Left colon (tissue), 2 donors: Measurements from ENCODE around the gene ADAMTS17. TPM values are rescaled to one million over a fixed set of nuclear protein-coding genes. Genes with fewer than 3 reads are reported as not detected.
A peak's percentile ranks its signal among the peaks of the same experiment; 100 is the strongest.
"Not testable (repeated sequence)": the region's sequence is repeated elsewhere in the genome, so short reads cannot be mapped to it uniquely, and the experiment has no call there.

ENCODE experiments used
- ATAC-seq: fragments of 200-7000 bp; cut with Tn5 transposase; one replicate; pipeline ENCODE4 v1.9.1; 2020; ENCODE audit warnings: mild to moderate bottlenecking, moderate library complexity
- DNase-seq, 2 donors: peaks; one replicate each; pipeline ENCODE4 v3.0.0-alpha.2; 2020
- intact Hi-C, 2 donors: fragments of 100-400 bp; cut with DNase I in 1 of 2; cut with micrococcal nuclease in 1 of 2; formaldehyde crosslinking; loops; one replicate each; pipeline versions ENCODE4 v1.11.2 to v1.14.0; 2022; cut with DNase I, micrococcal nuclease
- total RNA-seq, 2 donors: library from RNA; stranded (reverse); fragmentation: NEBNext Ultra II Directional; extraction: Animal tissue kit (Norgen Biotek cat#: 25700); gene quantifications; one replicate each; pipeline ENCODE4 v1.2.1, GENCODE V29; 2021
- donor health status: DM: no; HTN: no; CAD: no.
- donor health status: DM: yes; HTN: yes; CAD: no.

Gene ADAMTS17
- total RNA-seq, 2 donors from 2014 or later = 5.9 to 7.4 TPM

DNA sequence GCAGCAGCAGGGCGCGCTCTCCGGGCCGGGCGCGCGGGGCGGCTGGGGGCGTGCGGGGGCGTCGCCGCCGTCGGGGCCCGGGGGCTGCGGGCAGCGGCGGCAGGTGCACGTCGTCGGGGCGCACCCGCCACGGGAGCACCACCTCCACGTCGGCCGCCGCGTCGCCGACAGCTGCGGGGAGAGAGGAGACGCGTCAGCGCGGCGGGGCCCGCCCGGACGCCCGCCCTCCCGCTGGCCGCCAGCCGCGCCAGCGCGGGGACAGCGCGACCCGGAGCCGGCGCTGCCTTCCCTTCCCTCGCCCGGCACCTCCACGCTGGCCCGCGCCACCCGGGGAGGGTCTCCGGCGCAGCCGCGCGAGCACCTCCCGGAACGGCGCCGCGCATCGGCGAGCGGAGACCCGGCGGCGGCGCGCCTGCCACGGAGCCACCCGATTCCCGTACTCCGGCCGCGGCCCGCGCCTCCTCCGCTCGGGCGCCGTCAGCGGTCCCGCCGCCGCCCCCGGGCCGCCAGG lies 481 bp downstream of the ADAMTS17 start:
- ATAC-seq (peak; percentile 17), DNase-seq (no peak)
- intact Hi-C loops = no loop called here

DNA sequence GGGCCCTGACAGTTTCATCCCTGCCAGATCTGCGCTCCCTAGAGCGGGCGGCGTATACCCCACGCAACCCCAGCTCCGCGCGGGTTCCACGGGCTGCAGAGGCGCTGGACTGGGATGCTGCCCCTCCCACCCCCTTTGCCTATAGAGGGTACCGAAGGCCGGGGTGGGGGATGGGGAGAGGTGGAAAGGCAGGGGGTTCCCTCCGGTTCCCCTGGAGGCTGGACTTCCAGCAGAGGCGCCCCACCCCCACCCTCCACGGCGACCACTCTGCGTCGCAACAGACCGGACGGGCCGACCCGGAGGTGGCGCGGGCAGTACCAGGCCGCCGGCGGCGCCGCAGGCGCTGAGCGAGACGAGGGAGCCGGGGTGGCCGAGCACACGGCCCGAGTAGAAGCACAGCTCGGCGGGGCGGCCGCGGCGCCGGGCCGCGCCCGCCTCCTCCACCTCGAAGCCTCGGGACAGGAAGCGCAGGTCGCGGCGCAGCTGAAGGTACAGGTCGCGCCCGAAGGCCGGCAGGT lies 995 bp downstream of the ADAMTS17 start:
- DNase-seq = peak in 1 of 2 donors; percentile 59

DNA sequence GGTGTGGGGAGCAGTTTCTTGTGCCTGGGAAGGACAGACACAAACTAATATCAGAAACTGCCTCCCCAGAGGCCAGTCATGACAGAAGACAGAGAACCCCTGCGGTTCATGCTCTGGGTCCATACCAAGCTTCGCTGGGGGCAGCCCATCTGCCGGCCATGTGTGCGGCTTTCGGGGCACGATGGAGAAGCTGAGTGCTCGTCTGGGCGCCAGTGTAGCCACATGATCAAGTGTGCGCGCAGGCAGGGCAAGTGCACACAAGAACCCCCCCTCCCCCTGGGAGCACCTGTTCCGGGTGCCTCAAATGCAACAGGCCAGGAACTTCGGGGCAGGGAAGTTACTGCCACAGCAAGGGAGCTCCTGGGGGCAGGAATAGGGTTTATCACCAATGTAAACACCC lies 1.8 kb downstream of the ADAMTS17 start:
- ATAC-seq = no peak
- DNase-seq = no peak
- intact Hi-C loops = no loop called here

More for the DNA sequence above, 995 bp downstream of the ADAMTS17 start:
- peak; percentile 21 for ATAC-seq
- intact Hi-C loops = no loop called here

DNA sequence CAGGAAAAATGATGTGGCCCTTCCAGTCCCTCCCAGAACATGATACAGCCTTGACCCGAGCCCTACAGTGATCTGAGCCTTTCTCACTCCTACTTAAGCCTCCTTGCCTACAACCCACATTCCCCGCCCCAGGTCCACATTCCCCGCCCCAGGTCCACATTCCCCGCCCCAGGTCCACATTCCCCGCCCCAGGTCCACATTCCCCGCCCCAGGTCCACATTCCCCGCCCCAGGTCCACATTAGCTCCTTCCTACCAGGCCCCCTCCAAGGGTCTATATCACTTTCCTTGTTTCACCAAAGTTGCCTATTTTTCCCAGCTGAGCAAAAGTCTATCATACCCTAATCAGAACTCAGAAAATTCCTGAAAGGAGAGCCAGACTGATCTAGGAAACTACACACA lies 2.3 kb downstream of the ADAMTS17 start:
- DNase-seq, intact Hi-C loops: not testable (repeated sequence)
- peak; percentile 31 for ATAC-seq

DNA sequence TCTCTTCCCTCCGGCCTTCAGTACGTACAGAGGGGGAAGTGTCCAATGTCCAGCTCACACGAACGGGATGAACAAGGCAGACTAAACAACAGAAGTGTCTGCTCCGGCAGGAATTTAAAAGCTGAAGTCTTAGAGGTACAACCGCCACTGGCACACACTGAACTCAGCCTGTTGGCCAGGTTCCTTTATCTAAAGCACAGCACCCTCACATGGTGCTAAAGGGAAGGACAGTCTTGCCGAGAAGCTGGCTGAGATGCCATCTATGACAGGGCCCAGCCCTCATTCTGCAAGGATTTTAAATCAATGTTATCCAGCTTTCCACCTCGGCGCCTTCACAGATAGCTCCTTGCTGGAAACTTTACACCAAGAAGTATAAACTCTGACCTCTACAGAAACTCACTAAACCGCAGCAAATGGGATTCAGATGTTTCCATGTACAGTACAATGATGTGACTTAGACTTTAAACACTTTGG lies 2.8 kb downstream of the ADAMTS17 start:
- ATAC-seq (peak; percentile 72), DNase-seq (peak; percentile 62 to 77)
- intact Hi-C loops = no loop called here

DNA sequence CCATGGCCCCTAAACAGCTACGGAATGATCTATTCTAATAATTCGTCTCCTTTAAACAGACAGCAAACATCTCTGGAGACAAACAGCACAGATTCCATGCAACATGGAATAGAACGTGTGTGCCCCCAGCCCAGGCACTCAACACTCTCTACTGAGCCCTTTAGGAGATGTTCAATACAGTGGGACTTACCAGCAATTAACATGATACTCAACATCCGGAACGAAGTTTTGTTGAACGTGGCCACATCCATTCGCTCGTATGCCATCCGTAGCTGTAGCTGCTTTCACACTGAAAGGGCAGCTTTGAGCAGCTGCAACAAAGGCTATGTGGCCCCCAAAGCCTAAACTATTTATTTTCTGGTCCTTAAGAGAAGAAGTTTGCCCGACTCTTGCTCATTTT lies 3.5 kb downstream of the ADAMTS17 start:
- ATAC-seq = no peak
- DNase-seq = no peak
- intact Hi-C loops = no loop called here

- intact Hi-C loops = no loop called here
- no peak for DNase-seq
- no peak for ATAC-seq
Measured at GRCh38 chr15:100337096-100338044, 4.4 kb downstream of the ADAMTS17 start.

GRCh38 chr15:100336061-100336460 lies 5.7 kb downstream of the ADAMTS17 start:
- intact Hi-C loops = no loop called here
- ATAC-seq (no peak), DNase-seq (no peak)

GRCh38 chr15:100335335-100335999 lies 6.3 kb downstream of the ADAMTS17 start:
- DNase-seq (no peak), ATAC-seq (peak; percentile 26)
- intact Hi-C loops = no loop called here

DNA sequence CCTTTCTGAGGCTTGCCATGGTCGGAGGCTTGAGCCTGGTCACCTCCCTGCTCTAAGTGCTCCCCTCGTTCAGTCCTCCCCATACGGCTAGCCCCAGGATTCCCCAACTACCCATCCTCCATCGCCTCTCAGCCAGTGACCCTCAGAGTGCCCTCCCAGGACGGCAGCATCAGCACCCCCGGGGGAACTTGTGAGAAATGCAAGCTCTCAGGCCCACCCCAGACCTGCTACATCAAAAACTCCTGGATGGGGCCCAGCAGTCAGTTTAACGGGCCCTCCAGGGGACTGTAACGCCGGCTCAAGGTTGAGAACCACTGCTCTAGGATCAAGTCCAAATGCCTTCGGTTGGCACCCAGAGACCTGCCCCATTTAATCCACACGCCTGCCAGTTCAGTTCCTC lies 6.9 kb downstream of the ADAMTS17 start:
- no peak for ATAC-seq
- no peak for DNase-seq
- intact Hi-C loops = no loop called here

GRCh38 chr15:100334456-100334855 lies 7.3 kb downstream of the ADAMTS17 start:
- DNase-seq (no peak), ATAC-seq (no peak)
- intact Hi-C loops = no loop called here

DNA sequence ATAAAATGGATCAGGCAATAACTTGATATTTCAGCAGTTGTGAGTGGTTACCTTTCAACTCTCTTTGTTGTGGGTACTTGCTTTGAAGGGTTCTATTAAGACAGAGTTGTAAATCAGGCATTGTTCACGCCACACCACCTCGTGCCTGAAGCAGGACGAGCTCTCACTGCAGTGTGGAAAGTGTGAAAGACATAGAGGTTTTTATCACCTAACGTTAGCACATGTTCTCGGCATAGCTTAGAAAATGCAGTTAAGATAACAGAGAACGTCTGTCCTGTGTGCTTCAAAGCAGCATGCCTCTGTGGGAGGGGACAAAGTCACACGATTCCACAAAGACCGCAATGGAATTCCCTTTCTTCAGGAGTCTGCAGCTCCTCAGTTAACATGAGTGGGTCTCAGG lies 7.8 kb downstream of the ADAMTS17 start:
- intact Hi-C loops = no loop called here
- ATAC-seq (no peak), DNase-seq (no peak)

- no peak for DNase-seq
- no peak for ATAC-seq
- intact Hi-C loops = no loop called here
Measured at GRCh38 chr15:100333236-100333635, 8.5 kb downstream of the ADAMTS17 start.

DNA sequence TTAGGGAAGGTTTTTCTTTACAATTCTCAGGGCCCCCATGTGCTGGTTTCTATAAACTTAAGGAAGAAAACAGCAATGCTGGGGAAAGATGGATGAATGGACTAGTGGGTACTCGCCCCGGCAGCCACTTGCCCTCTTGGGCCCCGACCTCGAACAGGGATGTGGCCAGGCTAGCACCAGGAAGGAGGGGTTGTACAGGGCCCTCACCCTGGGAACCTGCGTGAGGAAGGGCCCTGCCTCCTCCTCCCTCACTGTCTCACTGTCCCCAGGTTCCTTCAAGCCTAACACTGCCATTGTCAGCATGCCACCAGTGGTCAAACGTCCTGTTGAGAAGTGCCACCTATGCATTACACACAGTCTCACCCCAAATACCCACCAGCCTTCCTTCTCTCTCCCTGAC lies 9.1 kb downstream of the ADAMTS17 start:
- DNase-seq = no peak
- ATAC-seq = no peak
- intact Hi-C loops = no loop called here

- intact Hi-C loops = no loop called here
- DNase-seq (no peak), ATAC-seq (no peak)
Measured at GRCh38 chr15:100332231-100332630, 9.5 kb downstream of the ADAMTS17 start.

DNA sequence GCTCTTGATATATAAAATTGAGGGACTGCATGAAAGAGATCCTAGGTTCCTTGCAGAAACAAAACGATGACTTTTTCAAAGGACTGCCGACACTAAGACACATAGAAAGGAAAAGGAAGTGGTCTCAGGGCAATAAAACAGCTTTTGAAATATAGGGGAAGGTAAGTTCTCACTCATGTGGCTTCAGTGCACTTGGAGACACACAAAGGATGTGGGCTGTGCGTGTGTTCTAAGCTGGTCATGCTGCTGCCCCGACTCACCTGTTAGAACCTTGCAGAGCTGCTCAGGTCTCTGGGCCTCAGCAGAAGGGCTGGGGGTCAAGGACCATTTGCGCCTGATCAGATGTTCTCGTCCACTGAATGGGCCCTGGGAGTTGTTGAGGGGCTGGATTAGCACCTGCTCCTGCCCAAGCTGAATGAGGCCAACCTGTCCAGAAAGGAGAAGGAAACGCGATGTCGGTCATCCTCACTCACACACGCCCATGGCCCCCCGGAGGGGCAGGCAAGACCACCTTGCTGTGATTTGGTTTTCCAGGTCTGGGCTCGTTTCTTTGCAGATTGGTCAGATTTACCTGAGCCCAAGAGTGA lies 11.1 kb downstream of the ADAMTS17 start:
- DNase-seq = no peak
- intact Hi-C loops = no loop called here
- peak; percentile 28 for ATAC-seq

DNA sequence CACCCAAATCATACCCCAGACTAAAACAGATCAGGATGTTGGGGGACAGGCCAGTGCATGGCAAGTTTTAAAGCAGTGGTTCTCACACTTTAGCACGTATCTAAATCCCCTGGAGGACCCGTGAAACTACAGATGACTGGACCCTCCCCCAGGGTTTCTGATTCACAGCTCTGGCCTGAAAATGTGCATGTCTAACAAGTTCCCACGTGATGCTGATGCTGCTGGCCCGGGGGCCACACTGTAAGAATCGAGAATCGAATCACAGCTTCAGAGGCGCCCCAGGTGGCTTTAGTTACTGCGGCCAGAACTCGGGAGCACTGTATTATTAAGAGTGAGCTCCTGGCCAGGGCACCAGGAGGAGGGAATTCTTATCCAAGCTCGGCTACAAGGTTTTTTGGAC lies 11.6 kb downstream of the ADAMTS17 start:
- DNase-seq (no peak), ATAC-seq (no peak)
- intact Hi-C loops = no loop called here

- no peak for DNase-seq
- no peak for ATAC-seq
- intact Hi-C loops = no loop called here
Measured at GRCh38 chr15:100328796-100329195, 13.0 kb downstream of the ADAMTS17 start.

- ATAC-seq (no peak), DNase-seq (no peak)
- intact Hi-C loops = no loop called here
Measured at GRCh38 chr15:100318880-100319279, 22.9 kb downstream of the ADAMTS17 start.
